GM21381 (cell line): ENCODE measurements around the gene AP5S1.
A peak's percentile ranks its signal among the peaks of the same experiment; 100 is the strongest.
"Not testable (repeated sequence)": the region's sequence is repeated elsewhere in the genome, so short reads cannot be mapped to it uniquely, and the experiment has no call there.

Source experiments
- ATAC-seq: cut with Tn5 transposase; IDR thresholded peaks from one replicate; pipeline ENCODE4 v1.9.1; 2021; ENCODE audit warnings: mild to moderate bottlenecking, moderate library complexity; ENCODE audit not compliant: unreplicated experiment

The AP5S1 gene

DNA sequence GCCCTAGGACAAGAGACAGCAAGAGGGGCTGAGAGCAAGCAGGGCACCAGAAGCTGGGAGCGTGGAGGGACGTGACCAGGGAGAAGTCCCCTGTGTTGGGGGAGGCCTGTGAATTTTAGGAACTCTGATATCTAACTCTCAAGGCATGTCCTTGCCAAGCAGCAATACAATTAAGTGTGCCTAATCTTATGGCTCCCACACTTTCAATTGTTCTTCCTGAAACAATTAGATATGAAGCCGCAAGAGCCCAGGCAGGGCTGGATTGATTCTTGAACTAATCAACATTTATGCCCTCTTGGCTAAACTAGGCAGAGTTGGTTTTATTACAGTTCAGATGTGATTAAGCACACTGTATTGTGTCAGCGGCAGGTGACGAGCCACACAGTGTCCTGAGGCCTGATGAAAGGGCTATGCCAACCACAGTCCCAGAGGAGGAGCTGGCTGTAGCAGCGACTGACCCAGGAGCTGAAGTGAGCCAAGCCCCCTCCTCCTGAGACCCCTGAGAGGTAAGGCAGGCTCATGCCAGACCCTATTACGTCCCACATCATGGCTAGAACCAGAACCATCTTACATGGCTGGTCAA is 22.1 kb downstream of the AP5S1 start:
- no peak for ATAC-seq

DNA sequence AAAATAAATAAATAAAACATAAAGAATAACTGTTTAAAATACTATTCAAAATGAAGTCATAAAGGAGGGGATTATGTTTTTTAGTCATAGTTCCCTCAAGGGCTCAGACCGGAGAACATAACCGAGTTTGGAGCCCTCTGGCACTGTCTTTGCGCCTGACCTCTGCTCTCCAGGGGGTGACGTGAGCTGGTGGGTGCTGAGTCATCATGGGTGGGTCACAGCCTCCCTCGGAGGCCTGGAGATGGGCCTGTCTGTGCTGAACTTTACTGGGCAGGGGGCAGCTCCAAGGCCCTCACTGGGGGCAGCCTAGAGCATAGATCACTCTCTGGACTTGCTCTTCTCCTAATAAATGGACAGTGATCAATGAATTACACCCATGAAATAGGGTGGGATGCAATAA is 23.1 kb downstream of the AP5S1 start:
- no peak for ATAC-seq

DNA sequence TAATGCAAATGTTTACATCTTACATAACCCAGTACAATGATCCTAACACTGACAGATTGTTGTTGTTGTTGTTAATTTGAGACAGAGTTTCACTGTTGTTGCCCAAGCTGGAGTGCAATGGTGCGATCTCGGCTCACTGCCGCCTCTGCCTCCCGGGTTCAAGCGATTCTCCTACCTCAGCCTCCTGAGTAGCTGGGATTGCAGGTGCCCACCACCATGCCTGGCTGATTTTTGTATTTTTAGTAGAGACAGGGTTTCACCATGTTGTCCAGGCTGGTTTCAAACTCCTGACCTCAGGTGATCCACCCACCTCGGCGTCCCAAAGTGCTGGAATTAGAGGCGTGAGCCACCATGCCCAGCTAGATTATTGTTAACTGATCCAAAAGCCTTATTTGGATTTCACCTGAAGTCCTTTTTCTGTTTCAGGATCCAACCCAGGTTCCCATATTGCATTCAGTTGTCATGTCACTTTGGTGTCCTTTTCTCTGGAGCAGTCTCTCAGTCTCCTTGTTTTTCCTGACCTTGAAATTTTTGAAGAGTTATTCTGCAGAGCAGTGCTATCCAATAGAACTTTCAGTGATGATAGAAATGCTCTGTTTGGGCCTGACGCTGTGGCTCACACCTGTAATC is 23.8 kb downstream of the AP5S1 start:
- not testable (repeated sequence) for ATAC-seq

DNA sequence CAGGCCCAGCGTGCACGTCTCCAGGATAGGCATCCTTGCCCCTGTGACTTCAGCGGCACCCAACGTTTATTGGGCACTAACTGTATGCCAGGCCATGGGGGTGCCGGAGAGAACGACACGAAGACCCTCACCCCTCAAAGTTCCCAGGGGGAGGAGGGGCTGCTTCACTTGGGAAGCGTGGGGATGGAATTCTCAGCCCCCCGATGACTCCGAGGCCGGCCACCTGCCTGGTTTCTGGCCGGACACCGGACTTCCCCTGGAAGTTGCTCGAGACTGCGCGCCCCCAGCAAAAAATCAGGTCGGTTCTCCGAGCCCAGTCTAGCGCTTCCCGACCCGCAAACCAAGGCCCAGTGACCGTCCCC is 26.0 kb downstream of the AP5S1 start:
- no peak for ATAC-seq

DNA sequence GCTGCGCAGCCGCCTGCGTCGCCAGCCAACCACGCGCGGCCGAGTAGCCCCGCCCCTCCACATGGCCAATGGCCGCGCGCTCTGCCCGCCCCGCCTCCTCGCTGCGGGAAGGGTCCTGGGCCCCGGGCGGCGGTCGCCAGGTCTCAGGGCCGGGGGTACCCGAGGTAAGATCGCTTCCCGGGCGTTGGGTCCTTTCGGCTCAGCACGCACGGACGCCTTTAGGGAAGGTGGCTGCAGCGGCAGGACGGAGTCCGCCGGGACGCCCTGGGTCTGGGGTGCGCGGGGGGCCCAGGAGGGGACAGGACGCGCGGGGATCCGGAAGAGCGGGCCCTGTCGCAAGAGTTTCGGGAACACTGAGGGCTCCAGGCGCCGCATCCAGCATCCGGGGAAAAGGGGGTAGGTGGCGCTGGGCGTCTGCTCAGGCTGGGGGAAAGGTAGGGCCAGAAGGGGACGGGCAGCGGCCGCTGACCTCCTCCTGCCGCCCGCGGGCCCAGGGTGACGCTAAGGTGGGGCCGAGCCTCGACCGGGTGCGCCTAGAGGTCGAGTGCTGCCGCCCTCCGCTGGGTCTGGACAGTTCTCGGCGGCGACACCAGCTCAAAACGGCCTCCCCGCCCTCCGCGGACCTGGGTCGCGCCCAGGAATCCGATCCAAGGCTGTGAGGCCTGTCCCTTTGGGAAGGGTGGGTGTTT is 26.5 kb downstream of the AP5S1 start, which contains the start of gene MAVS:
TSS of gene MAVS (plus strand) at position 95 of the 689 bp plus-strand sequence. CDS start 7,791 bp downstream, outside the sequence.
- ATAC-seq, result peak; percentile 90

DNA sequence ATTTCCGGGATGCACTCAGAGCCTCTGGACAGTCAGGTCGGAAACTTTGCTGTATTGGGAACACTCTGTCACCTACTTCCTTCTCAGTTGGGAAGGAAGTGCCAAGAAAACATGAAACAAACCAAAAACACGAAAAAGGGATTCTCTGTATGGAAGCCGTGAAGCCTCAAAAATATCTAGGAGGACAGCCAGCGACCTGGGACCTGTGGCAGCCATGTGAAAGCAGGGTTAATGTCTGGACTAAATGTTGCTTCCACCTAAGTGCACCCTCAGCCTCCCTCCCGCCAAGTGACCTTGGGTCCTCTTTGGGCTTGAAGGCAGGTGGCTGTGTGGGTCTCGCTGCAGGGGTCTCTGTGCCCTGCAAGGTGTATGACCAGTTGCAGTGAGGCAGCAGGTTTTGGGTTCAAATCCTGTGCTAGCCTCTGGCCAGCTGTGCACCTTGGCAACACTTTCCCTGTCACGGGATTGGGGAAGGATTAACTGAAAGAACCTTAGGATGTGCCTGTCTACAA is 27.1 kb downstream of the AP5S1 start:
- ATAC-seq, result no peak

DNA sequence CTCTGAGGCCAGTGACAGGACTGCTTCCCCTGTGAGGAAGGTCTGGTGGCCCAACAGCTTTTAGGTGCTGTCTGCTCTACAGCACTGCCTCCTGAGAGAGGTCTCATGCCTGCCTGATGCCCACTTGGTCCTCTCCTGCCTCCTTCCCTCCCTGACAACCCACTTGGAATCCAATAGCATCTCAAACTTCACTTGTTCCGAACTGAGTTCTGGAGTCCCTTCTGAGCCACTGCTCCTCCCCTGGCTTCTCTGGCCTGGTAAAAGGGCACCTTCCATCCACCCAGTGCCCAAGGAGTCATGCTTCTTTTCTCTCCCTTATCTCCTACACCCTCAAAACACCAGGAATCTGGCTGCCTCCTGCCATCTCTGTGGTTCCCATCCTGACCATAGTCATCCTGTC is 28.2 kb downstream of the AP5S1 start:
- no peak for ATAC-seq

DNA sequence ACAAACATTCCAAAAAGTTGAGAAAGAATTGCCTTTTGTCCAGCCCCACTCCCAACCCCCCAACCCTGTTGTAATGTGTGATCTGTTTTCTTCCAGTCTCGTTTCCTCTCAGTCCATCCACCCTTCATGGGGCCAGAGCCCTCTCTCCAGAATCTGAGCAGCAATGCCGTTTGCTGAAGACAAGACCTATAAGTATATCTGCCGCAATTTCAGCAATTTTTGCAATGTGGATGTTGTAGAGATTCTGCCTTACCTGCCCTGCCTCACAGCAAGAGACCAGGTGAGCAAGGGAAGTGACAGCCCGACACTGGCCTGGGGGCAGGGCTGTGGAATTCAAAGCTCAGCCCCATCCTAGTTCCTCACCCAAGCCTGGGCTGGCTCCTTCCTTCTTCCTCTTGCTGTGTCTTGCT is 34.1 kb downstream of the AP5S1 start:
- ATAC-seq, result no peak

DNA sequence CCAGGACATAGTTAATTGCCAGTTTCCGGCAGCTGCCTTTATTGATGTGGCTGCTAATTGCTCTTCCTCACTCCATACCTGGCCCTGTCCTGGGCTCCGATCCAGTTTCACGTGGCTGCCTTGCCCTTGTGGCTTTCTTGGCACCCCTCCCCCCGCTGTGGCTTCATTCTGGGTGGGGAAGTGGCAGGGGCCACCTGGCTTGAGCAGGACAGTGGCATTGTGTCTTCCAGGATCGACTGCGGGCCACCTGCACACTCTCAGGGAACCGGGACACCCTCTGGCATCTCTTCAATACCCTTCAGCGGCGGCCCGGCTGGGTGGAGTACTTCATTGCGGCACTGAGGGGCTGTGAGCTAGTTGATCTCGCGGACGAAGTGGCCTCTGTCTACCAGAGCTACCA is 37.1 kb downstream of the AP5S1 start:
- no peak for ATAC-seq

DNA sequence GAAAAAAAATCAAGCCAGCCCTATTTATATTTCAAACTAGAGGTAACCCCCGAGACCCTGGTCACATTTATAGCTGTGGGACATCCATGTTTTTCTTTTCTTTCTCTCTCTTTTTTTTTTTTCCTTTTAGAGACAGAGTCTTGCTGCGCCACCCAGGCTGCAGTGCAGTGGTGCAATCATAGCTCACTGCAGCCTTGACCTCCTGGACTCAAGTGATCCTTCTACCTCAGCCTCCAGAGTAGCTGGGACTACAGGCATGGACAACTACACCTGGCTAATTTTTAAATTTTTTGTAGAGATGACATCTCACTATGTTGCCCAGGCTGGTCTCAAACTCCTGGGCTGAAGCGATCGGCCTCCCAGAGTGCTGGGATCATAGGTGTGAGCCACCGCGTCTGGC is 38.3 kb downstream of the AP5S1 start:
- no peak for ATAC-seq

DNA sequence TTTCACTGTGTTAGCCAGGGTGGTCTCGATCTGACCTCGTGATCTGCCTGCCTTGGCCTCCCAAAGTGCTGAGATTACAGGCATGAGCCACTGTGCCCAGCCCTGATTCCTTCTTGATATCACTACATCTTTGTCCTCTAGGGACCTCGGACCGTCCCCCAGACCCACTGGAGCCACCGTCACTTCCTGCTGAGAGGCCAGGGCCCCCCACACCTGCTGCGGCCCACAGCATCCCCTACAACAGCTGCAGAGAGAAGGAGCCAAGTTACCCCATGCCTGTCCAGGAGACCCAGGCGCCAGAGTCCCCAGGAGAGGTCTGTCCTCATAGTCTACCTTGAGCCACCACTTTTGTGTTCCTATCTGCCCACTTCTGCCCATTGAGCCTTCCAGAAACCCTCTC is 40.8 kb downstream of the AP5S1 start:
- ATAC-seq, result no peak

DNA sequence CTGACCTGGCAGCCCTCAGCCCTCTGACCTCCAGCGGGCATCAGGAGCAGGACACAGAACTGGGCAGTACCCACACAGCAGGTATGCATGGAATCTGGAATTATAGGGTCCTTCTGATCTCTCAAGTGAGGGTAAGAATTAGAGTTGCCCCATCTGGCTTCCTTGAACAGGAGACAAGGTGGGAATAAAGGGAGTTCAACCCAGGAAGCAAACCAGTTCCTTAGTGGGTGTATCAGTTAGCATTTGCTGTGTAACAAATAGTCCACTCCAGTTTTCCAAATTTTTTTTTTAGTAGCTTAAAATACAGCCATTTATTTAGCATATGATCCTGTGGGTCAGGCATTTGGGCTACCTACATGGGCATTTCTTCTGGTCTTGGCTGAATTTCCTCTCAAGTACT is 42.0 kb downstream of the AP5S1 start:
- no peak for ATAC-seq

DNA sequence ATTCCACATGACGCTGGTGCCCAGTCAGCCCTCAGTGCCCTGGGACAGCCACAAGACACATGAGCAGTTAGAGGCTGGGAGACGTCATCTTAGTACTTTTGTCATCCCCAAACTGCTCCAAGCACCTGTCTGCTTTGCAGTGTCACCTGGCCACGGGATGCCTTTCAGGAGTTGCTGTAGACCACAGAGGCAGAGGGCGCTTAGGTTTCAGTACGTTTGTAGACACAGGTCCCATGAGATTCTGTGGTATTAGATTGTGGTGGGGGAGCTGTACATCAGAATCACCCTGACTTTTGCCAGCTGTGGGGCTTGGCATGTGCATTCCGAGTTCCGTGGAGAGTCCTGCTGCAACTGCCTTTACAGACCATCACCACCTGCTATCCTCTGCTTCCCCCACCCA is 43.0 kb downstream of the AP5S1 start:
- no peak for ATAC-seq

DNA sequence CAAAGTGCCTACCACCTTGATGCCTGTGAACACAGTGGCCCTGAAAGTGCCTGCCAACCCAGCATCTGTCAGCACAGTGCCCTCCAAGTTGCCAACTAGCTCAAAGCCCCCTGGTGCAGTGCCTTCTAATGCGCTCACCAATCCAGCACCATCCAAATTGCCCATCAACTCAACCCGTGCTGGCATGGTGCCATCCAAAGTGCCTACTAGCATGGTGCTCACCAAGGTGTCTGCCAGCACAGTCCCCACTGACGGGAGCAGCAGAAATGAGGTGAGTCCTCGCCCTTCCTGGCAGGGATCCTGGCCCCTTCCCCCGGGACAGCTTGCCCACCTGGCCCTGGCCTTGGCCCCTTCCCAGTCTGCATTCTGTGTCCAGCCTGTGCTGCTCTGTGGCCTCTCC is 44.2 kb downstream of the AP5S1 start:
- no peak for ATAC-seq

DNA sequence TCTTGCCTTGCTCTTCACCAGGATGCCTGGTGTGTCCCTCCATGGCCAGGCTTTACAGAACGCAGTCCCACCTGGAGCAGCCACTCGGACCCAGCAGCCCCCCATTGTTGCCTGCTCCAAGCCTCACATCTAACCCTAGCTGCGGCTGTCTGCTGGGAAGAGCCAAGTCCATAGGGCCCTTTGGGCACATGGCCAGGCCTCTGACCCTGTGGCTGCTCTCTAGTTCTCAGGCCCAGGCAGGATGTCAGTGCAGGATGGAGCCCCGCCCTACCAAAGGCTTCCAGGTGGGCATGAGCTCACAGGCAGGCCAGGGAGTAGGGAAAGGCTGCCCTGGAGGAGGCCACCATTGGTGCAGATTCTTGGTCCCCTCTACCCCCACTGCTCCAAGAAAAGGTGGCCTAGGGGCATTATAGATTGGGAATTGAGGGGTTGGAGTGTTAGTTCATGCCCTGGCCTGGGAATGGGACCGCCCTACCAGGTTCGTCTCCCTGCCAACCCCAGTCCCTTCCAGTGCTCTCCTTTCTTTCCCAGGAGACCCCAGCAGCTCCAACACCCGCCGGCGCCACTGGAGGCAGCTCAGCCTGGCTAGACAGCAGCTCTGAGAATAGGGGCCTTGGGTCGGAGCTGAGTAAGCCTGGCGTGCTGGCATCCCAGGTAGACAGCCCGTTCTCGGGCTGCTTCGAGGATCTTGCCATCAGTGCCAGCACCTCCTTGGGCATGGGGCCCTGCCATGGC is 45.0 kb downstream of the AP5S1 start:
- no peak for ATAC-seq

DNA sequence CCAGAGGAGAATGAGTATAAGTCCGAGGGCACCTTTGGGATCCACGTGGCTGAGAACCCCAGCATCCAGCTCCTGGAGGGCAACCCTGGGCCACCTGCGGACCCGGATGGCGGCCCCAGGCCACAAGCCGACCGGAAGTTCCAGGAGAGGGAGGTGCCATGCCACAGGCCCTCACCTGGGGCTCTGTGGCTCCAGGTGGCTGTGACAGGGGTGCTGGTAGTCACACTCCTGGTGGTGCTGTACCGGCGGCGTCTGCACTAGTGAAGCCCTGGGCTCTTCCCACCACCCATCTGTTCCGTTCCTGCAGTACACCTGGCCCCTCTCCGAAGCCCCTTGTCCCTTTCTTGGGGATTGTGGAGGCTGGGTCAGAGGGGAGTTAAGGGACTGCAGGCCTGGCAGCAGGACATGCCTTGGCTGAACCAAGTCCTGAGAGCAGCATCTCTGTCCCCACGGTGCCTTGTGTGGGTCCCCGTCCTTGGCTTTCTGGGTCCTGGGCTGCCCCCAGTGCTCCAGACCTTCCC is 45.6 kb downstream of the AP5S1 start:
- ATAC-seq, result no peak

DNA sequence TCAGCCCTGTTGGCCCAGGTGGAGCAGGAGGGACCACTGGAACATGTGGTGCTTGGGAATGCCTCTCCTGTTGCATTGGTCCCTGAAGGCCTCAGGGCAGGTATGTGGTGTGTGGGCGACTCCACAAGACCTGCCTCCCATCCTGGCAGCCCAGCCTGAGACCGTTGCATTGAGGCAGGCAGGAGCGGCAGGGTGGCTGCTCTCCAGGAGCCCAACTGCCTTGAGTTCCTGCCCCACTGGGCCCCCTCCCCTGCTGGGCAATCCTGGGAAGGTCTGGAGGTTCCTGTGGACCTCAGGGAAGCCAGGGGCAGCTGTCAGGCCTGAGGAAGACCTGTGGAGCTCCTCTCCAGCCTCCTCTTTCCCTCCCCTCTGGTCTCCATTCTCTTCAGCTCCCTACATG is 46.1 kb downstream of the AP5S1 start:
- ATAC-seq, result no peak

DNA sequence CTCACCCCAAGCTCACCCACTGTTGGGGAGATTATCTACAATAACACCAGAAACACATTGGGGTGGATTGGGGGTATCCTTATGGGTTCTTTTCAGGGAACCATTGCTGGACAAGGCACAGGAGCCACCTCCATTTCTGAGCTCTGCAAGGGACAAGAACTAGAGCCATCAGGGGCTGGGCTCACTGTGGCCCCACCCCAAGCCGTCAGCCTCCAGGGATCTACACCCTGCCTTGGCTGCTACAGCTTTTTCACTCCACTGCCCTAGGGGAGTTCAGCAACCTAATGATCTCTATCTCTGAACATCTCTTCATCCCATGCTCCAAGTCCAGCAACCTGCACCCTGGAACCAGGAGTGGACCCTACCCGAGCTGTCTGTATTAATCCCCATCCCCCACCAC is 47.5 kb downstream of the AP5S1 start:
- no peak for ATAC-seq

DNA sequence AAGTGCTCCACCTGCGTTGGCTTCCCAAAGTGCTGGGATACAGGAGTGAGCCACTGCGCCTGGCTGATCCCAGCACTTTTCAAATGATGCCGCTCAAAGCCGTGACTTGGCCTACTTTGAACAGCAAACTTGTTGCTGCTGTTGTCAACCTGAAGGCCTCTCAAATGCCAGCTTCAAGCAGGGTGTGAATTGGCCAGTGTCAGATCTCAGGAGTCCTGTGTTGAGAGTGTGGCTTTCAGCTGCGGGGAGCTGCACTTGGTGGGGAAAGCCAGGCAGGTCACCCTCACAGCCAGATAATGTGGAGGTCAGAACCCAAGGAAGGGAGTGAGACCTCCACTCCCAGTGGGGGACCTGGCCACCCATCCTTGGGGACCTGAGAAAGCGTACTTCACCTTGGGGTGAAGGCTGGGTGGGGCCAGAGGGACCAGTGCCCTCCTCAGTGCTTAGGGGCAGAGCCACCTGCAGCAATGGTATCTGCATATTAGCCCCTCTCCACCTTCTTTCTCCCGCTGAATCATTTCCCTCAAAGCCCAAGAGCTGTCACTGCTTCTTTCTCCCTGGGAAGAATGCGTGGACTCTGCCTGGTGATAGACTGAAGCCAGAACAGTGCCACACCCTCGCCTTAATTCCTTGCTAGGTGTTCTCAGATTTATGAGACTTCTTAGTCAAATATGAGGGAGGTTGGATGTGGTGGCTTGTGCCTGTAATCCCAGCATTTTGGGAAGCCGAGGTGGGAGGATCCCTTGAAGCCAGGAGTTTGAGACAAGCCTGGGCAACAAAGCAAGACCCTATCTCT is 49.7 kb downstream of the AP5S1 start:
- ATAC-seq, result no peak

DNA sequence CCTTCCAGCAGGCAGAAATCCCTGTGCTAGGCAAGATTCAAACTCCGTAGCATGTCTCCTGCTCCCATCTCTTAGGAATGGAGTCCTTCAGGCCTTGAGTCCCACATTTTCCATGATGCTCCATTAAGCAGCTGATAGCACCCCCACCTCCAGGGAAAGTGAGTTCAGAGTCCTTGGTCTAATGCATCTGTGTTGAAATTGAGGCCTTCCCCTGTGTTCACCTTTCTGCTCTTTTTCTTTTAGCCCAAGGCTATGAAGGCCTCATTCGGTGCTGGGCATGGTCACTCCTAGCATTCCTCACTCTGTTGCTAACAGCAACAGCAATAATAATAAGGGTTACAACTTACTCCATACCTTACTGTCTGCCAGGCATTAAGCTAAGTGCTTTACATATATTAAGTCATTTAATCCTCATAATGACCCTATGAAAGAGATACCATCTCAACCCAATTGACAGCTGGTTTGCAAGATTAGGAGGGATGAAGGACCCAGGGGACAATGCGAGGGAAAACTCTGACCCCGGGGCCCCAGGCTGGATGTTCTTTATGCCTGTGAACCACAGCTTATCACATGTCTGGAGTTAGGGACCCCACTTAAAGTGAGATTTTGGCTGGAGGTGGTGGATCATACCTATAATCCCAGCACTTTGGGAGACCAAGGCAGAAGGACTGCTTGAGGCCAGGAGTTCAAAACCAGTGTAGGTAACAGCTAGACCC is 51.4 kb downstream of the AP5S1 start:
- no peak for ATAC-seq
